PFSK-1 (cell line): ENCODE measurements around the gene GASK1B.

Source experiments
- FOXP2 ChIP-seq: optimal IDR thresholded peaks from 2 replicates; pipeline ENCODE3; 2011; ENCODE audit warnings: borderline replicate concordance, control low read depth, inconsistent platforms; ENCODE audit not compliant: insufficient read depth; ENCODE audit errors: extremely low read length, extremely low read depth
- SIN3A ChIP-seq: IDR thresholded peaks from 2 replicates; pipeline ENCODE4 v1.6.1; 2012; ENCODE audit warnings: mild to moderate bottlenecking, low read length, moderate library complexity, borderline replicate concordance; ENCODE audit not compliant: insufficient read depth
- TAF1 ChIP-seq: IDR thresholded peaks from 2 replicates; pipeline ENCODE4 v1.6.1; 2012; ENCODE audit warnings: low read length, control low read depth, borderline replicate concordance; ENCODE audit not compliant: insufficient read depth

- no peak for TF ChIP-seq SIN3A
- TF ChIP-seq TAF1, result no peak
- no peak for TF ChIP-seq FOXP2
These were observed 44.3 kb downstream of the GASK1B start for GRCh38 chr4:158128540-158128939.
